NCI-H2227 (cell line): ENCODE data around the gene PHF21B.
A peak's percentile ranks its signal among the peaks of the same experiment; 100 is the strongest.

Experiments
- DNase-seq: peaks from one replicate; lab custom pipeline; 2025; ENCODE audit not compliant: unreplicated experiment; lab: John Stamatoyannopoulos, UW

Gene PHF21B

GRCh38 chr22:45019861-45020655 is 10.3 kb upstream of the PHF21B start:
- DNase-seq: no peak

- no peak for DNase-seq
These were observed 4.8 kb upstream of the PHF21B start for GRCh38 chr22:45014654-45015053.

GRCh38 chr22:45013138-45013537 is 3.3 kb upstream of the PHF21B start:
- no peak for DNase-seq

- DNase-seq: no peak
These were observed 711 bp upstream of the PHF21B start for GRCh38 chr22:45010532-45010900.

- DNase-seq: peak; percentile 53
These were observed 827 bp downstream of the PHF21B start for GRCh38 chr22:45008751-45009605.

- DNase-seq: peak; percentile 44
These were observed 1.6 kb downstream of the PHF21B start for GRCh38 chr22:45008186-45008681.

- DNase-seq: peak; percentile 89
These were observed 2.2 kb downstream of the PHF21B start for GRCh38 chr22:45007391-45008185.

- peak; percentile 82 for DNase-seq
These were observed 2.8 kb downstream of the PHF21B start for GRCh38 chr22:45006964-45007390.

- peak; percentile 23 for DNase-seq
These were observed 3.5 kb downstream of the PHF21B start for GRCh38 chr22:45006111-45006963.

- DNase-seq: no peak
These were observed 8.2 kb downstream of the PHF21B start for GRCh38 chr22:45001653-45002052.

GRCh38 chr22:45000330-45000729 is 9.5 kb downstream of the PHF21B start:
- DNase-seq: no peak

GRCh38 chr22:44999687-45000086 is 10.1 kb downstream of the PHF21B start:
- DNase-seq: no peak

GRCh38 chr22:44999231-44999630 is 10.6 kb downstream of the PHF21B start:
- no peak for DNase-seq

GRCh38 chr22:44998296-44998695 is 11.5 kb downstream of the PHF21B start:
- DNase-seq: no peak

GRCh38 chr22:44997060-44997459 is 12.7 kb downstream of the PHF21B start:
- no peak for DNase-seq

GRCh38 chr22:44996648-44997047 is 13.2 kb downstream of the PHF21B start:
- DNase-seq: no peak

GRCh38 chr22:44996120-44996519 is 13.7 kb downstream of the PHF21B start:
- DNase-seq: peak; percentile 36

GRCh38 chr22:44995715-44996114 is 14.1 kb downstream of the PHF21B start:
- DNase-seq: no peak

- peak; percentile 60 for DNase-seq
These were observed 14.7 kb downstream of the PHF21B start for GRCh38 chr22:44995105-44995514.
